Tibial nerve (tissue), 3 donors: ENCODE results near the gene COL1A1.

ENCODE experiments used
- POLR2A ChIP-seq, 2 donors: fragments of 450-650 bp; IDR thresholded peaks; one replicate each; pipeline ENCODE4 v1.6.1; 2017; ENCODE audit warnings: antibody characterized with exemption in 2 of 2, mild to moderate bottlenecking in 2 of 2, moderate library complexity in 2 of 2
- TF ChIP-seq, protein P1 (sequence below), 5 experiments: fragments of 200-600 bp in 3 of 5; fragments of 450-650 bp in 2 of 5; sonication (generic) in 3 of 5; IDR thresholded peaks; one replicate each; pipeline ENCODE4 v1.5.1; 2016 to 2019; ENCODE audit warnings: antibody characterized with exemption in 5 of 5, mild to moderate bottlenecking in 3 of 5, moderate library complexity in 2 of 5

DNA sequence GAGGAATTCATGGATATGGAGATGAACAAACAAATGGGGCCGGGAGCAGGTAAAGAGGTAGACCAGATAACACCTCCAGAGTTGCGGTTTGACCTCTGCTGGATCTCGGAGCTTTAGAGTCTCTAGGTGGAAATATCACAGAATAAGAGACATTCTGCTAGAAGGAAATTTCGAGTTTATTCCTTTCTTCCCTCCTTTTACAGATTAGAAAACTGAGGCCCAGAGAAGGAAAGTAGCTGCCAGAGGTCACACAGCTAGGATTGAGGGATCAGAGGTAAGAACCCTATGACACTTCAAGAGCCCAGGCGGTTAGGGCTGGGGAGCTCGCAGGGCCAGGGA, 7.7 kb upstream of the COL1A1 start:
- TF ChIP-seq, protein P1, sequence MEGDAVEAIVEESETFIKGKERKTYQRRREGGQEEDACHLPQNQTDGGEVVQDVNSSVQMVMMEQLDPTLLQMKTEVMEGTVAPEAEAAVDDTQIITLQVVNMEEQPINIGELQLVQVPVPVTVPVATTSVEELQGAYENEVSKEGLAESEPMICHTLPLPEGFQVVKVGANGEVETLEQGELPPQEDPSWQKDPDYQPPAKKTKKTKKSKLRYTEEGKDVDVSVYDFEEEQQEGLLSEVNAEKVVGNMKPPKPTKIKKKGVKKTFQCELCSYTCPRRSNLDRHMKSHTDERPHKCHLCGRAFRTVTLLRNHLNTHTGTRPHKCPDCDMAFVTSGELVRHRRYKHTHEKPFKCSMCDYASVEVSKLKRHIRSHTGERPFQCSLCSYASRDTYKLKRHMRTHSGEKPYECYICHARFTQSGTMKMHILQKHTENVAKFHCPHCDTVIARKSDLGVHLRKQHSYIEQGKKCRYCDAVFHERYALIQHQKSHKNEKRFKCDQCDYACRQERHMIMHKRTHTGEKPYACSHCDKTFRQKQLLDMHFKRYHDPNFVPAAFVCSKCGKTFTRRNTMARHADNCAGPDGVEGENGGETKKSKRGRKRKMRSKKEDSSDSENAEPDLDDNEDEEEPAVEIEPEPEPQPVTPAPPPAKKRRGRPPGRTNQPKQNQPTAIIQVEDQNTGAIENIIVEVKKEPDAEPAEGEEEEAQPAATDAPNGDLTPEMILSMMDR (IDR thresholded peaks at IDR 0.05), result no peak
- TF ChIP-seq POLR2A (IDR thresholded peaks at IDR 0.05), result no peak
